ENCODE results near the gene RPS15.

RPS15 gene

DNA sequence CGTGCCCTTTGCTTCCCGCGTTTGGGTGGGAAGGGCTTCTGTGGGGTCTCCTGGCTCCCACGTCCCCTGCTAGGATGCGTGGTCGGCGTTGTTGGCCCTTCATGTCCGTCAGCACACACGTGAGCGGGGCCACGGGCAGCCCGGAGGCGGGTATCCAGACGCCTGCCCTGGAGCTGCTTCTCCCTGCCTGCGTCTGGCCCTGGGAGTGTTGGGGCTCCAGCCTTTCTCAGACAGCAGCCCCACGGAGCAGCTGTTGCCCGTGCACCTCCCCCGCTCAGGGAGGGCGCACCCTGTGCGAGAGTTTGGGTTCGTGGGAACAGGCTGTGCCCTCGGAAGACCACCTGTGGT, 16.3 kb upstream of the RPS15 start:
- H3K79me2 ChIP-seq (ENCODE audit: control insufficient read depth, insufficient read depth, low read length, unreplicated experiment): peaks cover 46% of the 10 kb centered on the region
- H3K27ac ChIP-seq (ENCODE audit: low read depth, low read length): no peak overlapping the region
- H3K27me3 ChIP-seq (ENCODE audit: insufficient read depth, low read length): no peaks in the 10 kb centered on the region
- H2AFZ ChIP-seq (ENCODE audit: low read length, unreplicated experiment): no peak overlapping the region
- no peak overlapping the region for H3K4me3 ChIP-seq (ENCODE audit: low read depth, low read length)
- H3K36me3 ChIP-seq (ENCODE audit: insufficient read depth, low read length): peaks cover 3% of the 10 kb centered on the region; the same call in 1 of the 2 replicates
- H3K4me1 ChIP-seq (ENCODE audit: control insufficient read depth, insufficient read depth, low read length, unreplicated experiment): peaks cover under 1% of the 10 kb centered on the region

DNA sequence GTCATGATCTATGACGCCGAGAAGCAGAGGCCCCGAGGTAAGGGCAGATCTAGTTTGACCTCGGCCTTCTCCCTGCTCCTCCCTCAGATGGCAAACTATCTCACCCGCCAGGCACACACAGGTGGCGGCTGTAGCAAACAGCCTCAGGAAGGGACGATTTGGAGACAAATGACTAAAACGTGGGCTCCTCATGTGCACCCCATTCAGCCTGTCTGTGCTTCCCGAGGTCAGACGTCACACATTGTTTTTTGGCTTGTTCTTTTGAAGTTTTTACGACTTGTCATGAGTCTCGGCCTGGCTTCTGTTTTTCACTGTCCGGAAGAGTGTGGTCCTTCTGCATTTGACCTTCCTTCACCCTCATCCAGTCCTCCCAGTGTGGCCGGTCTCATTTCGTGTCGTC, 15.8 kb upstream of the RPS15 start:
- H3K27ac ChIP-seq (ENCODE audit: low read depth, low read length): no peak overlapping the region
- peaks cover 42% of the 10 kb centered on the region for H3K79me2 ChIP-seq (ENCODE audit: control insufficient read depth, insufficient read depth, low read length, unreplicated experiment)
- peaks cover 3% of the 10 kb centered on the region; the same call in 1 of the 2 replicates for H3K36me3 ChIP-seq (ENCODE audit: insufficient read depth, low read length)

DNA sequence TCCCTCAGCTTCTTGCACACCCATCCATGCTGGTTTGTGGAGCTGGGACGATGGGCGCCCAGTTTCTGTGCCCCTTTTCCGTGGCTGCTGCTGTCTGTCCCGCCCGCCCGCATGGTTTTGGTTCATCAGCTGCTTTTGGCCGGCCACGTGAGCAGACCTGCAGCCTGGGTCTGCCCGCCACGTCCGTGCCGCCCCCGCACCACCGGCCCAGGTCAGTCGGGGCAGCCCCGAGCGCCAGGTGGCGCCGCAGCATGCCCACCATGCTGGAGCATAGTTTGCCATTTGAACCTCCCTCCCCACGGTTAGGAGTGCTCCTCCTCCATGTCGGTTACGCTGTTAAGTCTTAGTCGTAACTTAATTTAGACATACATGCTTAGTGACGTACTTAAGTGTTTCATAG, 15.3 kb upstream of the RPS15 start:
- Histone ChIP-seq H3K79me2 (ENCODE audit: control insufficient read depth, insufficient read depth, low read length, unreplicated experiment) (peaks cover 36% of the 10 kb centered on the region), H2AFZ (ENCODE audit: low read length, unreplicated experiment) (no peak overlapping the region), H3K27me3 (ENCODE audit: insufficient read depth, low read length) (no peaks in the 10 kb centered on the region), H3K4me1 (ENCODE audit: control insufficient read depth, insufficient read depth, low read length, unreplicated experiment) (no peaks in the 10 kb centered on the region), H3K27ac (ENCODE audit: low read depth, low read length) (no peak overlapping the region), H3K4me3 (ENCODE audit: low read depth, low read length) (no peak overlapping the region), H3K36me3 (ENCODE audit: insufficient read depth, low read length) (peaks cover 3% of the 10 kb centered on the region; the same call in 1 of the 2 replicates)

More for the DNA sequence above, 15.8 kb upstream of the RPS15 start:
- no peak overlapping the region for H3K4me3 ChIP-seq (ENCODE audit: low read depth, low read length)
- no peak overlapping the region for H2AFZ ChIP-seq (ENCODE audit: low read length, unreplicated experiment)
- no peaks in the 10 kb centered on the region for H3K4me1 ChIP-seq (ENCODE audit: control insufficient read depth, insufficient read depth, low read length, unreplicated experiment)
- no peaks in the 10 kb centered on the region for H3K27me3 ChIP-seq (ENCODE audit: insufficient read depth, low read length)

DNA sequence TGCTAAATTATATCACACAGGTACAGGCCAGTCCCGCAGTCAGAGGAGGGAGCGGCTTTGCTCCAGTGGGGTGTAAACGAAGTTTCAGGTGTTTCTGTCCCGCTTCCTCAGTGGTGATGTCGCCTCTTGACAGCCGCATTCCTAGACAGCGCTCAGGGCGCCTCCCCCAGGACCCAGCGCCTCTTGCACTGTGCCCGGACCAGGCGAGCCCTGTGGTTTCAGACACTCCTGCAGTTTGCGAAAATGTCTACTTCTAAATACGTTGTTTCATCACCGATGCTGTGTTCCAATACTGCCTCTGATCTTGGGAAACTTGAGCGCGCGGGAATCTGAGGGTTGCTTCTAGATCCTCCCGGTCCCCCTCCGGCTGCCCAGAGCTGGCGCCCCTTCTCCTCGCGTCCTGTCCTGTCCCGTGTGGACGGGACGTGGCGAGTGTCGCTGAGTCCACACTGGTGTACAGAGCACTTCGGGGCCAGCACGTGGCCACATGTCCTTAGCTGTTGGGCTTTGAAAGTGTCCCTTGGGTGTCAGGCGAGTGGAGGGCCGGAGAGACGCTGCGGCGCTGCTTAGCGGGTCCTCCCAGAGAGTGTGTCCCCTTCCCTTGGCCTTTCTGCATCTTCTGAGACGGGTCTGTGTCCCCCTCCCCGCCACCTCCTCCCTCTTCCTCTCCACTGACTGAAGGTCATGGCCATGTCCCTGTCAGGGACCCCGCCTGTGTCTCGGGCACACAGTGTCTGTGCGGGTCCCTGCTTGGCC, 14.6 kb upstream of the RPS15 start:
- H3K4me1 ChIP-seq (ENCODE audit: control insufficient read depth, insufficient read depth, low read length, unreplicated experiment): no peaks in the 10 kb centered on the region

DNA sequence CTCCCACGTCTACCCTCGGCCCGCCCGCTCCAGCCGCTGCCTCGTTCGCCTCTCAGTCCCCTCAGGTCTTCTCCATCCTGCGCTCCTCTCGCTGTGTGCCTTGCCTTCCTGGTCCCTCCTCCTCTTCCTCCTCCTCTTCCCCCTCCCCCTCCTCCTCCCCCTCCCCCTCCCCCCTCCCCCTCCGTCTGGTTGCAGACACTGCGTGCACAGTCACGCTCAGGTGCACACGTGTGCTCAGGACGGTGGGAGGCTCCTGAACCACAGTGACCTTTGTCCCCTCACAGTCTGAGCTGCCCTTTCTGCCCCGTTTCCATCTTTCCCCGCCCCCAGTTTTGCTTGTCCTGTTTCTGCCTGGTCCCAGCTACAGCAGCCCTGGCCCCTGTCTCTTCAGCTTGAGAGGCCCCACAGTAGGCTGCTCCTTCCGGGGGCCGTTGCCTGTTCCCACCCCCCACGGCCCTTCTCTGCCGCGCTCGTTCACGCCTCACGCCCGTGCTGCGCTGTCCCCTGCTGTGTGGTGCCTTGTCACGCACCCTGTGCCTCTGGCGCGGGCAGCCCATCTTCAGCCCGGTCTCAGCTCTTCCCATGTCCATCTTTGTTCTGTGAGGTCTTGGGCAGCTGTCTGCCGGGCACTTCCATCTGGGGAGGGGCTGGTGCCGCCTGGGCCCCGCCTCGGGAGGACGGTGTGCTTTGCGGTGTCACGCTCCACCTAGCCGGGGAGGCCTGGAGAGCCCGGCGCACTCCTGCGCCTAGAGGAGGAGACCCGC, 13.8 kb upstream of the RPS15 start:
- Histone ChIP-seq H3K79me2 (ENCODE audit: control insufficient read depth, insufficient read depth, low read length, unreplicated experiment) (peaks cover 22% of the 10 kb centered on the region), H3K4me3 (ENCODE audit: low read depth, low read length) (no peak overlapping the region), H3K4me1 (ENCODE audit: control insufficient read depth, insufficient read depth, low read length, unreplicated experiment) (no peaks in the 10 kb centered on the region), H3K36me3 (ENCODE audit: insufficient read depth, low read length) (peaks cover 3% of the 10 kb centered on the region; the same call in 1 of the 2 replicates), H3K27ac (ENCODE audit: low read depth, low read length) (no peak overlapping the region), H3K27me3 (ENCODE audit: insufficient read depth, low read length) (no peaks in the 10 kb centered on the region), H2AFZ (ENCODE audit: low read length, unreplicated experiment) (no peak overlapping the region)

More for the DNA sequence above, 14.6 kb upstream of the RPS15 start:
- Histone ChIP-seq H3K36me3 (ENCODE audit: insufficient read depth, low read length) (peaks cover 3% of the 10 kb centered on the region; the same call in 1 of the 2 replicates), H3K27me3 (ENCODE audit: insufficient read depth, low read length) (no peaks in the 10 kb centered on the region), H3K79me2 (ENCODE audit: control insufficient read depth, insufficient read depth, low read length, unreplicated experiment) (peaks cover 29% of the 10 kb centered on the region), H3K4me3 (ENCODE audit: low read depth, low read length) (no peak overlapping the region), H3K27ac (ENCODE audit: low read depth, low read length) (no peak overlapping the region), H2AFZ (ENCODE audit: low read length, unreplicated experiment) (no peak overlapping the region)

DNA sequence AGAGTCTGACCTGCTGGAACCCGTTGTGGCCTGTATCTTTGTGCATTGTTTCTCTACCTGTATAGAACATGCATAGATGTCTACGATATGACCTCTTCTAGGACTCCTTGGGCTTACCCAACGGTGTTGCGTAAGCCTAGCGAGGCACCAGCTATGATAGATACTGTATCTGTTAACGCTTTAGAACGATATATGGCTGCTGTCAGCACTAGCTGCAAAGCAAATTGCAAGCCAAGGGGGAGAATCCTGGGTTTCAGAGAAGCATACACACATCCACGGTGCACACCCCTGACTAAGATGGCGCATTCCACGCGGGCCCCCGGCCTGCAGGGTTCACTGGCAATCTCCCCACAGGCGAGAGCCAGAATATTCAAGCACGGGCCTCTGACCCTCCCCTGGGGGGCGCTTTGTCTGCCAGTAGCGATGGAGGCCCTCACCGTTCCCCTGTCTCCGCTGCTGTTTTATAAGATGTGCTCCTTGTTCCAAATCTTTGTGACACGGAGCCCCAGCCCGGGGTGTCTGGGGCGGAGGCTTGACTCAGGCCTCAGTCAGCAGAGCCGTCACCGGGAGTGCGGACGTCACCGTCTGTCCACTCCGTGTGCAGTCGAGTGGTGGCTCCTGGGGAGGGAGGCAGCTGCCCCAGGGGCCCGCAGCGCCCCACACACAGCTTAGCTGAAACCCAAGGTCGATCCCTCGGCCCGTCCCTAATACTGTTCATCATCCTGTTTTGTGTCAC, 12.9 kb upstream of the RPS15 start:
- no peak overlapping the region for H3K27ac ChIP-seq (ENCODE audit: low read depth, low read length)
- H2AFZ ChIP-seq (ENCODE audit: low read length, unreplicated experiment): no peak overlapping the region
- H3K4me3 ChIP-seq (ENCODE audit: low read depth, low read length): no peak overlapping the region
- H3K79me2 ChIP-seq (ENCODE audit: control insufficient read depth, insufficient read depth, low read length, unreplicated experiment): peaks cover 18% of the 10 kb centered on the region
- H3K4me1 ChIP-seq (ENCODE audit: control insufficient read depth, insufficient read depth, low read length, unreplicated experiment): no peaks in the 10 kb centered on the region
- no peaks in the 10 kb centered on the region for H3K27me3 ChIP-seq (ENCODE audit: insufficient read depth, low read length)
- peaks cover 3% of the 10 kb centered on the region; the same call in 1 of the 2 replicates for H3K36me3 ChIP-seq (ENCODE audit: insufficient read depth, low read length)

DNA sequence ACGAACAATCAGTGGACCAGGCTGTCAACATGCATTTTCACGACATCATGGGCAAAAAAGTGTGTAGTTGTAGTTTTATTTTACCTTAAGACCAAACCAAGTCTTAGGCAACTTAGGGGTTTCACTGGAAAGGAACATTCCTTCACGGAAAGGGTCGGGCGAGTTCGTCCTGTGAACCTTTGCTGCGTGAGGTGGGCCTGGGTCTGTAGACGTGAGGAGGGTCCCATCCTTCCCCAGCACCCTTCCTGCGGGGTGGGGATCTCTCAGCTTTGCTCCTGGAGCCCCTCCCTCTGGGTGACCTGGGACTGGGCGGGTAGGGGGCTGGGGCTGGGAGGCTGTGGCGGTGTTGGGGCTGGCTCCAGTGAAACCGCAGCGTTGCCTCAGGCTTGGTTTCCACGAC, 12.3 kb upstream of the RPS15 start:
- H3K79me2 ChIP-seq (ENCODE audit: control insufficient read depth, insufficient read depth, low read length, unreplicated experiment): peaks cover 13% of the 10 kb centered on the region
- peaks cover 3% of the 10 kb centered on the region; the same call in 1 of the 2 replicates for H3K36me3 ChIP-seq (ENCODE audit: insufficient read depth, low read length)
- no peaks in the 10 kb centered on the region for H3K27me3 ChIP-seq (ENCODE audit: insufficient read depth, low read length)
- no peak overlapping the region for H3K27ac ChIP-seq (ENCODE audit: low read depth, low read length)
- H2AFZ ChIP-seq (ENCODE audit: low read length, unreplicated experiment): no peak overlapping the region
- no peak overlapping the region for H3K4me3 ChIP-seq (ENCODE audit: low read depth, low read length)
- no peaks in the 10 kb centered on the region for H3K4me1 ChIP-seq (ENCODE audit: control insufficient read depth, insufficient read depth, low read length, unreplicated experiment)

DNA sequence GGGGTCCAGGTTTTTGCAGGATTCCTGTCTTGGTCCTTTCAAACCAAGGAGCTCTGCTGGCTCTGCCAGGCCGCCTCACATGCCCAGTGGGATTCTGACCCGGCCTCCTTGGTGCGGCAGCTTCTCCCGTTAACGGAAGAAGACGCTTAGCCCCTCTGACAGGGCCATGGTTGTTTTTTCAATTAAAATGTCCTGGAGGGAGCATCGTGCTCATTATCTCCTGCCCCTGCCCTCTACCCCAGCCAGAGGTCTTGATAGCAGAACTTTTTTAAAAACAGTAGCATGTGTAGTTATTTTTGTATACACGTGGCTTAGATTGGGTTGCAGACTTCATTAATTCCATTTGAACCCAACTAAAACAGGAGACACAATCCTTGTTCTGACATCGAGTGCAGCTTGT, 11.5 kb upstream of the RPS15 start:
- H3K36me3 ChIP-seq (ENCODE audit: insufficient read depth, low read length): peaks cover 3% of the 10 kb centered on the region; the same call in 1 of the 2 replicates
- no peak overlapping the region for H2AFZ ChIP-seq (ENCODE audit: low read length, unreplicated experiment)
- no peaks in the 10 kb centered on the region for H3K27me3 ChIP-seq (ENCODE audit: insufficient read depth, low read length)
- H3K27ac ChIP-seq (ENCODE audit: low read depth, low read length): no peak overlapping the region
- H3K4me3 ChIP-seq (ENCODE audit: low read depth, low read length): no peak overlapping the region
- no peaks in the 10 kb centered on the region for H3K4me1 ChIP-seq (ENCODE audit: control insufficient read depth, insufficient read depth, low read length, unreplicated experiment)
- peaks cover 11% of the 10 kb centered on the region for H3K79me2 ChIP-seq (ENCODE audit: control insufficient read depth, insufficient read depth, low read length, unreplicated experiment)

DNA sequence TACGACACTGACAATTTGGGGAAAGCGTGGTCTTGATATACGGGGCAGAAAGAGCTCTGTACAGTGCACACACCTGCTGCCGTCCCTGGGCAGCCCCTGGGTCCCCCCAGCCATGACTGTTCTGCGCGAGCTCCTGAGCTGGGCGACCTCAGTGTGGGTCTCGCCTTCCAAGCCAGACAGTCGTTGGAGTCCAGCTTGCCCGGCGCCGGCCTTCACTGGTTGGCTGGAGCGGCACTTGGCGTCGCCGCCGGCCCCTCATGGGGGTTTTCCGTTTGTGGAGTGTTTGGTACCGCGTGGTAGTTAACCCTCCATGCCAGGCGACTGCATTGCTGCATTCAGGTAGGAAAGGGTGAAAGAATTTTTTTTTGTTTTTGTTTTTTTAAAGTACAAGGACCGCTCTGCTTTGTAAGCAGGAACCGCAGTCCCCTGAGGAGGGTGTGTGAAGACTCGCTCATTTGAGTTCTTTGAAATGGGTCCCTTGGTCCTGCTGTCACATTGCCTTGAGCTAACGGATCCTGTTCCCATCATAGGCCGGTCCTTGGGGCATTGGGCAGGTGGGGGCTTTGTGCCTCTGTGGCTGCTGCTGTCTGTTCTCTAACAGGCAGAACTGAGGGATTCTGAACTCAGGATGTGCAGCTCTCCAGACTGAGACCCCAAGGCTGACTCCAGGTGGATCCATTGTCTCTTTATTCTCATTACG, 10.8 kb upstream of the RPS15 start:
- H3K4me3 ChIP-seq (ENCODE audit: low read depth, low read length): no peak overlapping the region
- H3K4me1 ChIP-seq (ENCODE audit: control insufficient read depth, insufficient read depth, low read length, unreplicated experiment): no peaks in the 10 kb centered on the region
- H3K79me2 ChIP-seq (ENCODE audit: control insufficient read depth, insufficient read depth, low read length, unreplicated experiment): peaks cover 11% of the 10 kb centered on the region
- H3K27me3 ChIP-seq (ENCODE audit: insufficient read depth, low read length): no peaks in the 10 kb centered on the region
- peaks cover 3% of the 10 kb centered on the region; the same call in 1 of the 2 replicates for H3K36me3 ChIP-seq (ENCODE audit: insufficient read depth, low read length)
- no peak overlapping the region for H3K27ac ChIP-seq (ENCODE audit: low read depth, low read length)
- no peak overlapping the region for H2AFZ ChIP-seq (ENCODE audit: low read length, unreplicated experiment)

DNA sequence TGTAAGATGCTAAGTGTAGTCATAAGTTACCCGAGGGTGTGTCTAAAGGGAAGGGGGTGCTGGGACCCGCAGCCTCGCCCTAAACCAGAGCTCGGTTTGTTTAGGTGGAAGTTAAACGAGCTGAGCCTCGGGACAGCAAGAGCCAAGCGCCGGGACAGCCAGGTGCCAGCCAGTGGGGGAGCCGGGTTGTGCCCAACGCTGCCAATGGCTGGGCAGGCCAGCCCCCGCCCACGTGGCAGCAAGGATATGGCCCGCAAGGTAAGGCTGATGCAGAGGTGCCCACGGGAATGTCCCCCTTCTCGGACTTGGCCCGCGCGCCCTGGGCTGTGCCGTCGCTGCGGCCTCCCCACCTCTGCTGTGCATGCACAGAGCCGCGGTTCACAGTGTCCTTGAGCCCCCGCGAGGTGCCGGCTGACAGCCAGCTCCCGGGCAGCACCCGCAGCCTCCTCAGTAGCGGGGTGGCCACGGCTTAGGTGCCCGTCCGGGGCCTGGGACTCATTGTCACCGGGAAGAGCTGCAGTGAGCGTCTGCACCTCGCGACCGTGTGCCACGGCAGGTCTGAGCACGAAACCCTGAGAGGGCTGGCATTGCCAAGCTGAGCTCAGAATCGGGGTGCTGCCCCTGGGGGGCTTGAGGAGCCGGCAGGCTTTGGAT, 9.3 kb upstream of the RPS15 start:
- Histone ChIP-seq H3K27me3 (ENCODE audit: insufficient read depth, low read length) (no peaks in the 10 kb centered on the region), H3K27ac (ENCODE audit: low read depth, low read length) (no peak overlapping the region), H3K79me2 (ENCODE audit: control insufficient read depth, insufficient read depth, low read length, unreplicated experiment) (peaks cover 6% of the 10 kb centered on the region), H3K36me3 (ENCODE audit: insufficient read depth, low read length) (peaks cover 3% of the 10 kb centered on the region; the same call in 1 of the 2 replicates), H2AFZ (ENCODE audit: low read length, unreplicated experiment) (no peak overlapping the region), H3K4me1 (ENCODE audit: control insufficient read depth, insufficient read depth, low read length, unreplicated experiment) (no peaks in the 10 kb centered on the region), H3K4me3 (ENCODE audit: low read depth, low read length) (no peak overlapping the region)

All from ACC112 (cell line).